Stimulated activated CD8-positive, alpha-beta memory T cell treated with anti-CD3 and anti-CD28 coated beads, Interleukin-15, amount 100 ng/mL, for 4 hours (primary cell): ENCODE results near the gene FAM53B.

Experiments used
- DNase-seq, 2 donors: peaks; one replicate each; pipeline ENCODE4 v3.0.0-alpha.2; 2020; ENCODE audit warnings: low read depth in 2 of 2

Gene FAM53B

DNA sequence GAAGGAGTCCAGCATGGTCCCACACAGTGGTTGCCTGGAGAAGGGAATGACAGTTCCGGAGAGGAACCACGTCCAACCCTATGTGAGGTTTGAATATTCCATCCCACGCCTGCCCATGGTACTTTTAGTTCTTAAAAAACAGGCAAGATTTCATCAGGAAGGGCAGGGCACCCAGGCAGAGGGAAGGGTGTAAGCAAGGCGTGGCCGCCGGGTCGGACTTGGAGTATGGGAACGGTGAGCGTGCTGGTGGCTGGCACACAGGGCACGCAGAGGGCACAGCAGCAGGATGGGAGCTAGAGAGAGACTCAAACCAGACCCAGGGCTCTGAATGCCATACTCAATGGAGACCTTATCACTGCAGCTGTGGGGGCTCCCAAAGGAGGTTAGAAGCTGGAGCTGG is 34.3 kb downstream of the FAM53B start:
- DNase-seq = no peak

DNA sequence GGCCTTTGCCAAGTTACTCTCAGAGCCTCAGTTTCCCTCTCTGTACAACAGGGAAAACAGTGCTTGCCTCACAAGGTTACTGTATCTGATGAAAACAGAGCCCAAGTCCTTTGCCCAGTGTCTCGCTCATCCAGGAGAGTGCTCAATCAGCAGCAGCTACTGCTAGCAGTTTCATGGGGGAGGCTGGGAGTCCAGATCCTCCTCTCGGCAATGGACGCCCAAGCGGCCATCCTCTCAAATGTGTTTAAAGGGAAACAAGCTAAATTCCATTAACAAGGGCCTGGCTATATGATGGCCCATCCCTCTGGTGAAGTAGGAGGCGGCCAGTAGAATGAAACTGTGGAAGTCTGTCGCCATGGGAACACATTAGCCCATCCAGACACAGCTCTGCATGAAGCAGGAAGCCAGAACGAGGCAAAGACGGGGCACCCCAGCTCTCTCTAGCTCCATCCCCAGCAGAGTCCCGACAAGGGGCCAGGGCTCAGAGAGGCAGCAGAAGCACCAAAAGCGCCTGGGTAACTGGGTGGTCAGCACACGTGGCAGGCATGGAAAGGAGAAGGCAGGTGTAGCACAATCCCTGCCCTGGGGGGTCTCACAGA is 35.2 kb downstream of the FAM53B start:
- DNase-seq = no peak

DNA sequence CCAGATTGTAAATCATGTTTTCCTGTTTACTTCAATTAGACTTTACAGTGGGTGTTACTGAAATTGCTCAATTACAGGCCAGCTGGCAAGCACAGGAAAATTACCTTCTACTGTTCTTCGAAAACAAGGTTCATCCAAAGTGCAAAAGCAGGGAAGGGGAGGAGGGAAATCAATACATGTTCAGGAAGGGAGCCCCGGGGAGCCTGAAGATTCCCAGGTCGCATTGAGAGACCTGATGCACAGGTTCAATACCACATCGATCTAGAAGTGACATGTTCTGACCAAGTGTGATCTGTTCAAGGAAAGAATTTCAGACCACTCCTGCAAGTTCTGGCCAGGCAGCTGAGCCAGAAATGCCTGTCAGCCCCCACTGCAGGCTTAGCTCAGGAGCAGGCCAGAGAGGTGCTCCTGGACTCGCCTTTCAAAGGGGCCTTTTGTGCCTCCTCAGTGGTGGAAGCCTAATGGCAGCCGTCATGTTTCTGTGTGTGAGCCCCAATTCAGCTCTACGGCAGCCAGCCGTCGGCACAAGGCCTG is 35.9 kb downstream of the FAM53B start:
- DNase-seq = no peak

DNA sequence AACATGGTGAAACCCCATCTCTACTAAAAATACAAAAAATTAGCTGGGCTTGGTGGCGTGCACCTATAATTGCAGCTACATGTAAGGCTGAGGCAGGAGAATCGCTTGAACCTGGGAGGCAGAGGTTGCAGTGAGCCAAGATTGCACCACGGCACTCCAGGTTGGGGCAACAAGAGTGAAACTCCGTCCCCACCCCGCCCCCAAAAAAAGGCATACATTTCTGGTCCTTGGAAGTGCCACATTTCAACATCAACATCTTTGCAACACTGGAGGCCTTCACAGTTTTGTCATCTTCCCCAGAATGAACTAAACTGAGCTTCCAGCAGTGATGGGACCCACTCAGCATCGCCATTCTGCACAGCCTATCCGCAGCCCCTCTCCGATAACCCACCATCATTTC is 36.6 kb downstream of the FAM53B start:
- DNase-seq = no peak

DNA sequence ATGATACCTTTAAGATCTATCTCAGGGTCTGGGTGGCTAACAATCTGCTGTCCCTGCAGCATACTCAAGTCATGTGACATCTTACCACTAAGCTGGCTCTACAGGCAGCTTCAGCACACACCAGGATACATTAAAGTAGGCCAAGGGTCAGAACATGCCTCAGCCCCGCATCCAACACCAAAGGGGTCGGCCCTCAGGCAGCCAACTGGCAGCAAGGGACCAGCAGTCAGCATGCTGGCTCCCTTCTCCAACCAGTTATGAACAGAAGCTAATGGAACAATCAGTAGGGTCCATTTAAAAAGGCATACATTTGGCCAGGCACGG is 37.1 kb downstream of the FAM53B start:
- no peak for DNase-seq

DNA sequence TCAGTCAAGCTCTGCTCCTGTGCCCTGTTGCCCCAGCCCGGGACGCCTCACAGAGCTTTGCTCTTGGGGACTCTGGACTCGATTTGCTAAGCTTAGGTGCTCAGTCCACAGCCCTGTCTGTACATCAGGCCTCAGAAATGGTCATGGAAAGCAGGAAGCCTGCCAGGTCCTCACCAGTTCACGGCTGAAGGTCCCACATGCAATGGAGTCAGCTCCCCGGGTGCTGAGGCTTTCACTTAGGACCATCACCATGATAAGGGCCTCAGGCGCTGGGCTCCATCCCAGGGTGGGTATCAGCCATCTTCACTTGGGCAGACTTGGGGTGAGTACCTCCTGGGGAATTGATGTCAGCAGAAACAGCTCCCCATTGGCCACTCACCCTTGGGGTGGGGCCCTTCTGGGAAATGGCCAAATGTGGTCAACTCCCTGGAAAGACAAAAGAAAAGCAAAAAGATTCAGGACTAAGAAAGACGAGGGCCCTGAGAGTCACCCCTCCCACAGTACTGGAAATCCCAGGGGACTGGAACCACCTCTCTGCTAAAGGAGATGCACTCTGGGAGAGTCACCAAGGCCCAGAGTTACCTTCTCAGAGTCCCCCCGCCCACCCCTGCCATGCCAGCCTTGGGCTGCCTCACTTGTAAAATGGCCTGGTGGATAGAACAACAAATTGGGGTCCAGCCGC is 37.6 kb downstream of the FAM53B start:
- DNase-seq = no peak

DNA sequence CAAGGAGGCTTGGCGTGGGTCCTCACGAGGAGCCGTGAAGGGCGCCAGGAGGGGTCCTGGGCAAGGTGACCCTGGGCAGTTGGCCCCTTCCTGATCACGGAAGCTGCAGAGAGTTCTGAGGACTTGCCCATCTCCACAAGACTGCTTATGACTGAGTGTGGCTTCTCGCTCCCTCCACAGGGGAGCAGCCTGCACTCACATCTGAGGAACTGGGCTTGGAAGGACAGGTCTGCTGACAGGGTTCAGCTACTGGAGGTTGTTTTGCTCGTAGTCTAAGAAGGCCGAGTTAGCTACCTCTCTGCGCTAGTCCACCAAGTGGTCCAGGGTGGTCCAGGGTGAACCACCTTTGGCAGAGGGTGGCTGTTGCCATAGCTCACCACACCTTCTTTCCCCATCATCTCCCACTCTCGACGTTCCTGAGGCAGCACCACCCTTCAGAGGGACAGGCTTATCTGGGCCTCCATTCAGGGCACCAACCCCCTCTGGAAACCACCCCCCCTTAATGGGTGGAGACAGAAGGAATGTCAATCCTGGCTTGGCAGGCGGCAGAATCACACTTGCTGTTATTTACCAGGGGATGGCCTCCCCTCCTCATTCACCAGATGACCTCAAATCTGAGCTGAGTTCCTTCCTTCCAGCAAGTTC is 38.2 kb downstream of the FAM53B start:
- no peak for DNase-seq

DNA sequence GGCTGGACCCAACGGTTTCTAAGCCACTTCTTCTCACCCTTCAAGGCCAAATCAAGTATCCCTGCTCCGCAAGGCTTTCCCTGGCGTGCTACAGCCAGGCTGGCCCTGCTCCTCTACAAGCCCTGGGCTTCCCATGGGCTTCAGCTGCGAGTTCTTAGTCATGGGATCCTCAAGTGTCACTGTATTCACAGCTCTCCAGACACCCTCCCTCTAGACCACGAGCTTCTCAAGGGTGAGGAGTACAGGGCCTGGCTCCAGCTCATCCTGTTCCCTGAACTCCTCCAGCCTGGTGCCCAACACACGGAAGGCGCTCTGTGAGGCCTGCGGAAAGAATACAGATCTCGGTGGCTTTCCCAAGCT is 38.8 kb downstream of the FAM53B start:
- DNase-seq = no peak

DNA sequence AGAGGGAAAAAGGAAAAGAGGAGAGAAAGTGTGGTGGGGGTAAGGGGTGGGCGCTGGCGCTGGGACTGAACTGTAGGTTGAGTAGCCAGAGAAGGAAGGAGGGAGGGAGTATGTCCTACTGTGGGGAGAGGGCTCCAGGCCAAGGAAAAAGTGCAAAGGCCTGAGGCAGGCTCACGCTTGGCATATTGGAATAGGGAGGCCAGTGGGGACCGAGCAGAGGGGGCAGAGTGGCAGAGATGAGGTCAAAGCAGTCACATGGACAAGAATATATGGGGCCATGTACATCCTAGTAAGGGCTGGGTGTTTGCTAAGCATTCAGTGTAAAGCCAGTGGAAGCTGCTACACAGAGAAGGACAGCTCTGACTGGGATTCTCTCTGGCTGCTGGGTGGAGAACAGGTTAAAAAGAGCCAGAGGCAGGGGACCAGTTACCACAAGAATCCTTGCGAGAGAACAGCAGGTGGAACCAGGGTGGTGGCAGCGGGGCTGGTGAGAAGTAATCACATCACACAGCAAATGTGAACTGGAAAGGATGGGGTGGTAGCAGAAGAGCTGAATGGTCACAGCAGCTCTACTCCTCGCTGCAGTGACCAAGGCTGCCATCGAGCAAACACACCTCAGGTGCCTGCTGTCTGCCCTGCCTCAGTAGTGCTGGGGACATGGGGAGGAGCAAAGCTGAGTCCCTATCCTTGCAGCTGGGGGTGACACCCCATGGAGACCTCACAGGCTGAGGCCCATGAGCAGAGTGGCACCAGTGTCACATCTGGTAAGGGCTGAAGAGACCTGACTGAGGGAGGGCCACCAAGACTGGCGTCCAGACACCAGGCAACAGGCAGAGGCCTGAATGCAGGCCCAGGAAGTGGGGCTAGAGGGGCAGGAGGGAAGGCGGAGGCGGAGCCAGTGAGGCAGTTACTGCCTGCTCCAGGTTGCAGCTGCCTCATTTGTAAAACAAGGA is 39.5 kb downstream of the FAM53B start:
- DNase-seq = no peak

DNA sequence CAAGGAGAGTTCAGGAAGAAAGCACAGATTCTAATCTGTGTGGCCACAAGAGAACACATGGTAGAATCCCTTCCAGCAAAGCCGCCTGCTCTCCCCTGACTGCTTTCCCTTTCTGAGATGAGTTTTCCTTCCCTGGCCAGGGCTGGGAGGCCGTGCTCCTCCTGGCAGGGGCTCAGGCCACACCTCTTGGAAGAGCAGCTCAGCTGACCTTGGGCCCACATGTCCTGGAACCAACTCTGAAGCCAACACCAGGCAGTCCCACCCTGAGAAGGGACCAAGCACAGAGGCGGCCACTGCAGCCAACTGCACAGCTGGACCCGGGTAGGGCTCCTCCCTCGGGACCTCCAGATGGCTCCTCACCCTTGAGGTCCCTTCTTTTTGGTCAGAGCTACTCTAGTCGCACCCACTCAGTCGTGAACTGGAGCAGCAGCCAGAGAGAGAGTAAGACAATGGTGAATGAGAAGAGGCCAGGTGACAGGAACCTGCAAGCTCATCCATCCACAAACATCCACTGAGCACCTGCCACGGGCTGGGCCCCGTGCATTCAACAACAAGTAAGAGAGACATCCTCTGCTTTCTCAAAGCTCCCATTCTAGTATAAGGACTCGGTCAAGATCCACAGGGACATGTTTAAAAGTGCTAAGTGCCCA is 40.3 kb downstream of the FAM53B start:
- DNase-seq = no peak

DNA sequence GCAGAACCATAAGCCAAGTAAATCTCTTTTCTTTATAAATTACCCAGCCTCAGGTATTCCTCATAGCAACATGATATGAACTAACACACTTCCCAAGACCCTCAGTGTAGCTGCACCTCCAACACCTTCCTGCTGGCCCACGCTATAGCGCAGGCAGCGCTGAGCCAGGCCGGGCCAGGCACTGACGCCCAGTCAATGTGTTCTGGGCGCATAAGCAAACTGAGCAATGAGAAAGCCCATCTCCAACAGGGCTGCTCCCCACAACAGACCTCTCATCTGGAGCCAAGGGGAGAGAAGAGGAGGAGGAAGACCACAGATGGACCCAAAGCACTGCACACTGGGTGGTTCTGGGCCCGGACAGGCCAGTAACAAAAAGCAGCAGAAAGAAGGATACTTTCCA is 40.8 kb downstream of the FAM53B start:
- no peak for DNase-seq

DNA sequence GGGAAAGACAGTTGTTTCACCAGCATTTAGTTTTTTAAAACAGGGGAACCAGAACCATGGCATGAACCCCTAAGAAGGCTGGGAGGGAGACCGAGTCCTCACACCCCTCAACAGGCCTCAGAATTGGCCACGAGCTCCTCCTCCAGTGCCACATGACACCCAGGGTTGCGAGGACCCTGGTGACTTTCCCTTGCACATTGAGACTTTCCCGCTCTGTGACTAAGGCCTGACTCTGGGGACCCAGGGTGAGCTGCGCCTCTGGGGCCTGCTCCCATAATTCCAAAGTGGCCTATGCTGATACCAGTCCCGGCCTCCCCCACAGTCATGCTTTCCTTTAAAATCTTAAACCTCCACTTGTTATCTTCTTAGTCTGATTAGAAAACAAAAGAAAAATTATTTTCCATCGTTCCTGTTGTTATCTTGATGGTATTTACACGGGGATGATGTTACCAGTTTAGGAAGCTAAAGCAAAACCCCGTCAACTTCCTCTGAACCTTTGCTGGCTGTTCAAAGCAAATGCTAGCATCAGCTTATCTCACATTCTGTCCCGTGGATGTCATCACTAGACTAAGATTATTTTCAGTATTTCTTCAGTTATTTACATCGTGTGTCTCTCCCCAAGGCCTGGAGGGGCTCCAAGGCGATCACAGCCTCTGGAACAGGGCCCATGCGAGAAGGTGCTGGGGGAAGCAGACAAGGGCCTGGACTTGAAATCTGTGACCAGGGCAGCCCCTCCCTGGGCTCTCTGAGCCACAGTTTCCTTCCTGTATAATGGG is 42.1 kb downstream of the FAM53B start:
- DNase-seq = peak in 1 of 2 donors; percentile 41

DNA sequence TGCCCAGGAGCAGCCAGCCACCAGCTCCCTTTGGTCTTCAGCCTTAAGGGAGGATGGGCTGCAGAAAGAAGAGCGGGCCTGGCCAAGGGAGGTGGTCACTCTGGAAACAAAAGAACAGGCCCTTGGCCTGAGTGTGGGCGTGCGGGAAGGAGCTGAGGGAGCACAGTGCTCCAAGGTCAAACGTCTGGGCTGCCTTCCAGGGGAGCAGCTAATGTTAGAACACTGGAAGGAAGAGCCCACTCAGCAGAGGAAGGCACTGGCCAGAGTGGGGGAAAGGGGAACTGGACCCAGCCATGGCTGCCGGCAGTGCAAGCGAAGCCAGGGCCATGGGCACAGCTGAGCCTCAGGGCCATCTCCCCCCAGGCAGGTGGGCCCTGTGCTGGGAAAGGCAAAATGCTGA is 42.7 kb downstream of the FAM53B start:
- DNase-seq = no peak

DNA sequence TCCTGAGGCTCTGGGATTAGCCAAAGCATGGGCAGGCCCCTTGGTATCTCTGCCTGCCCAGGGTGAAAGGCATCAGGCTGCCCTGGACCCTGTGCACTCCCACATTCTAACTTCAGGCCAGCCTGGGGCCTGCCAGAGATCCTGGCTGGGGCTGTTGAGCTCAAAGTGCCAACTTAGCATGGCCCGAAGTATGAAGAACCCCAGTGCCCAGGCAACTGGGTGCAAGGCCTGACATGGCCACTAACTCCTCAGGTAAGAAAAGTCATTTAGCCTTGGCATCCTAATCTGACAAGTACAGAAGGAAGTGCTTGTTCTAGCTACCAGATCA is 43.2 kb downstream of the FAM53B start:
- DNase-seq = no peak

DNA sequence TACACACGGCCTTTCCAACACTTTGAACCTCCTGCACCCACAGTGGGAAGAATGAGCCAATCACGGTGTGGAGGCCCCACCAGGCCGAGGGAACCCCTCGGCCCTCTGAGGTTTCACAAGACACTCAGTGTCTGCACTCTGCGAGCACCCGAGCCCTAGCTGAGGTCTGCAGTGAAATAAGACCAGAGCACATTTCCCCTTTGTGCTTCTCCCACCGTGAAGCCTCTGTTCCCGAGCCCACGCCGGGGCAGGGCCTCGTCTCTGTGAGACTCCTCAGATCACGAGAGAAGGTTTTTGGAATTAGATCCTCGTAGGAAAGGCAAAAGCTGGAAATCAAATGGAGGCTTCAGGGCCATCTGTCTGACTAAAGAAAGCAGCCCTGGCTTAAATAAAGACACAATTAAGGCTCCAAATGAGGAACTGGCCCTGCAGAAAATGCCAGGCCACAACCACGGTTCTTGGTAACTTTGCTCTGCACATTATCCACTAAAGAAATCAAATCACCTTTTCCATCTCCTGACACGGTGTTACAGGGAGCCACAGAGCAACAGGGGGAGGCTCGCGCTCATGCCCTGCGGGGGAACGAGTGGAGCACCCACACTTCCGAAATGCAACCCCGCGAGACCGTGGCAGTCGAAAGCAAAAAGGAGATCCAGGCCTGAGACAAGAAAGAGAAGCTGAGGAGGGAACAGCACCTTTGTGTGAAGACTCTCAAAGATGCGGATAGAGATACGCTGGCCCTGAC is 43.7 kb downstream of the FAM53B start:
- no peak for DNase-seq

DNA sequence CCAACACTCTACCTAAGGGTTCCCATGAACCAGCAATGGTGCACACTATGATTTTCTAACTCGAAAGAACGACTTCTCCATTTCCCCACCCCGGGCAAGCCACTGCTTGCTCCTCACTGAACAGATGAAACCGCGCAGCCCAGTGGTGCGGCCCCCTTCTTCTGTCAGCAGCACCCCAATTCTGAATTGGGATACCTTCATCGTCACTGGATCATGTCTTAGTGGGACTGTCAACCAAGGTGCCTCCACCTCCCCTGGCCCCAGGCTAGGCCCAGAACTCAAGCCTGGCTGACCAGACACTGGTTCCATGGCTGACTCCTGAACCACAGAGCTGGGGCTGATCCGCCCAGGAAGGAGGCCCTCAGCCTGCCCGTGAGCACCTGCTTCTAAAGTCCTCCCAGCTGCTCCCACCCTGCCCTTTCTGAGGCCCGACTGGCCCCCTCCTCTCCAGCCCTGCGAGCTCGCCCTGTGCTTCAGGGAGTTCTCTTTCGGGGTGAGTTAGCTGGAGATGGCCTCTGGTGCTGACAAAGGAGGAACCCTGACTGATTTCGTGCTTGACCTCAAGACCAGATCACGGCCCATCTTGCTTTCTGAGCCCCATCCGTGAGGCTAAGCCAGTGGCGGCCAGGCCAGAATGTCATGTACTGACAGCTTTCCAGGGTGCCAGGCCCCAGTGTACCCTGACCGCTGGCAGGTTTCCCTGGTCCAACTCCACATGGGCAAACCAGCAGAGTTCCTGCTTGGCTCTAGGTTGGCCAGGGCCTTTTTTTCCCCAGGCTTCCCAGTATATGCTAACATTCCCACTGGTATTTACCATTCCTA is 44.5 kb downstream of the FAM53B start:
- no peak for DNase-seq

DNA sequence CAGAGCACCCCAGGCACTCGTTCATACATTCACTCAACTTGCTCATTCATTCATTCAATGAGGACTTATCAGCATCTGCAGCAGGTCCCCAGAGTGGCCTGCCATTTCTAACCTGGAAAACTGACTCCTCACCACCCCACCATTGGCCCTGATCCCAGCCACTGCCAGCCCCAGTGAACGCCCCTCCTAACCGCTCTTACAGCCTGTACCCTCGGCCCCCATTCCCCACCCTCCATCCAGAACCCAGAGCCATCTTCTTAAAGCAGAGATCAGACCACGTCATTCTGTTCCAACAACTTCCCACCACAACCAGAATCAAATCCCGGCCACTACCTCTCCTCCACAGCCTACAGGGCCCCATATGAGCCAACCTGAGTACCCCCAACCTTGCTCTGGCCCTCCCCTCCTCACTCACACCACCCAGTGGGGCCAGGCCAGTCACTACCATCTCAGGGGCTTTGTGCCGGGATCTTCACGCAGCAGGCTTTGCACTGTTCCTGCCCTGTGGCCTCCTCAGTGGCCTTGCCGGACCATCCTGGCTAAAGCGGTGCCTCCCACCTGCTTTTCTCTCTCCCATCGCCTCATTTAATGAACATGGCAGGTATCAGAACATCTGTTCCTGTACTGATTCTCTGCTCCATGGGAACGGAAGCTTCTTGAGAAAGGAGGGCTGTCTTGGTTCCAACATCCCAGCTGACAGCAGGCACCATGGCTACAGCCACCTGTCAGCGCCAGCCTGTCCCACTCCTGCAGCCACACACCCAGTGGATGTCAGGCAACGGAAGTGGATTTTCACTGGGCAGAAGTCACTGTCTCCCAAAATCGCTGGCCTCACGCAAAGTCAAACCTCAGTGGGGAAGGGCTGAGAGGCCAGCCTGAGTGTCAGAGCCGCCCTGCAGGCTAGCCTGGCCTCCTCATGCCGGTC is 45.4 kb downstream of the FAM53B start:
- DNase-seq = no peak

DNA sequence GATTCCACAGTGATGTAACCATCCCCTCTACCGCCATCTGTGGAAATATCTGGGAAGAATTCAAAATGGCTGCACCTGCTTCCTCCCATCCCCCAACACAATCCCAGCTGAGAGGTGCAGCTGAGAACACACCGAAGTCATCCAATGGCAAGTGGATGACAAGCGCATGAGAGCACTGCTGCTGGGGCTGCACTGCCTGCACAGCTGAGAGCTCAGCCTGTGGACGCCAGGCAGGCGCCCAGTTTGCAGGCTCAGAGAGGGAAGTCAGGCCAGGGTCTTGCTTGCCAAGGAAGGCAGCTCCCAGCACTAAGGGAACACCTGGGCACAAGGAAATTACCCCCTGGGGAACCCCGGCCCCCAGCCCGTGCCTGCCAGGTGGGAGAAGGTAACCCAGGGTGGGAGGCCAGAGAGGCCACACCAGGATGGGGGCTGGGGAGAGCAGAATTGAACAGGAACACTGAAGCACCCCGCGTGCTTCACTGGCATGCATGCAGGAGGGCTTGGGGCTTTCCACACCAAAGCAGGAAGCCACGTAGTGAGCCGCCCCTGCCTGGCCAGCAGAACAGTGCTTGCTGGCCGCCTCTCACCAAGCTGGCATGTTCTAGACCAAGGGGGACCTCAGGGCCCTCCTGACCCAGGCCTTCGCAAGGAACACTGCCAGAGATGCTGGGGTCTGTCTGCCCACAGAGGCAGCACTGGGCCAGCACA is 46.2 kb downstream of the FAM53B start:
- DNase-seq = peak in 1 of 2 donors; percentile 41
